AG10803 (cell line): Measurements from ENCODE around the gene MPP2.

Source experiments
- DNase-seq: peaks from one replicate; pipeline ENCODE4 v3.0.0; 2010; ENCODE audit warnings: low read depth
- H3K4me3 ChIP-seq: 2 replicates; pipeline ENCODE4 v1.5.1; 2011; ENCODE audit warnings: mild to moderate bottlenecking, low read length, control low read depth
- TF ChIP-seq, protein P1 (sequence below): conservative IDR thresholded peaks from 2 replicates; pipeline ENCODE4 v1.5.1; 2011; ENCODE audit warnings: mild to moderate bottlenecking, low read length, control low read depth, inconsistent platforms

MPP2 gene

GRCh38 chr17:43853546-43853945 is 53.8 kb downstream of the MPP2 start:
- H3K4me3 ChIP-seq: no peak overlapping the region
- no peak for DNase-seq
- TF ChIP-seq, protein P1, sequence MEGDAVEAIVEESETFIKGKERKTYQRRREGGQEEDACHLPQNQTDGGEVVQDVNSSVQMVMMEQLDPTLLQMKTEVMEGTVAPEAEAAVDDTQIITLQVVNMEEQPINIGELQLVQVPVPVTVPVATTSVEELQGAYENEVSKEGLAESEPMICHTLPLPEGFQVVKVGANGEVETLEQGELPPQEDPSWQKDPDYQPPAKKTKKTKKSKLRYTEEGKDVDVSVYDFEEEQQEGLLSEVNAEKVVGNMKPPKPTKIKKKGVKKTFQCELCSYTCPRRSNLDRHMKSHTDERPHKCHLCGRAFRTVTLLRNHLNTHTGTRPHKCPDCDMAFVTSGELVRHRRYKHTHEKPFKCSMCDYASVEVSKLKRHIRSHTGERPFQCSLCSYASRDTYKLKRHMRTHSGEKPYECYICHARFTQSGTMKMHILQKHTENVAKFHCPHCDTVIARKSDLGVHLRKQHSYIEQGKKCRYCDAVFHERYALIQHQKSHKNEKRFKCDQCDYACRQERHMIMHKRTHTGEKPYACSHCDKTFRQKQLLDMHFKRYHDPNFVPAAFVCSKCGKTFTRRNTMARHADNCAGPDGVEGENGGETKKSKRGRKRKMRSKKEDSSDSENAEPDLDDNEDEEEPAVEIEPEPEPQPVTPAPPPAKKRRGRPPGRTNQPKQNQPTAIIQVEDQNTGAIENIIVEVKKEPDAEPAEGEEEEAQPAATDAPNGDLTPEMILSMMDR: no peak

- TF ChIP-seq, protein P1: no peak
- no peak overlapping the region for H3K4me3 ChIP-seq
- DNase-seq: no peak
Observed at GRCh38 chr17:43852571-43852970, 54.8 kb downstream of the MPP2 start.

- TF ChIP-seq, protein P1: no peak
- no peak for DNase-seq
- no peak overlapping the region for H3K4me3 ChIP-seq
Observed at GRCh38 chr17:43849116-43849515, 58.2 kb downstream of the MPP2 start.

DNA sequence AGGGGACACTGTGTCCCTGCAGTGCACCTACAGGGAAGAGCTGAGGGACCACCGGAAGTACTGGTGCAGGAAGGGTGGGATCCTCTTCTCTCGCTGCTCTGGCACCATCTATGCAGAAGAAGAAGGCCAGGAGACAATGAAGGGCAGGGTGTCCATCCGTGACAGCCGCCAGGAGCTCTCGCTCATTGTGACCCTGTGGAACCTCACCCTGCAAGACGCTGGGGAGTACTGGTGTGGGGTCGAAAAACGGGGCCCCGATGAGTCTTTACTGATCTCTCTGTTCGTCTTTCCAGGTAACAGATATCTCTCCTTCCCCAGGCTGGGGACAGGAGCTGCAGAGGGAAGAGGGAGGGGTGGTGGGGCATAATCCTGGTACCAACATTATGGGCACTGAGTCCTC is 58.7 kb downstream of the MPP2 start:
- H3K4me3 ChIP-seq: no peak overlapping the region
- no peak for DNase-seq
- TF ChIP-seq, protein P1: no peak

DNA sequence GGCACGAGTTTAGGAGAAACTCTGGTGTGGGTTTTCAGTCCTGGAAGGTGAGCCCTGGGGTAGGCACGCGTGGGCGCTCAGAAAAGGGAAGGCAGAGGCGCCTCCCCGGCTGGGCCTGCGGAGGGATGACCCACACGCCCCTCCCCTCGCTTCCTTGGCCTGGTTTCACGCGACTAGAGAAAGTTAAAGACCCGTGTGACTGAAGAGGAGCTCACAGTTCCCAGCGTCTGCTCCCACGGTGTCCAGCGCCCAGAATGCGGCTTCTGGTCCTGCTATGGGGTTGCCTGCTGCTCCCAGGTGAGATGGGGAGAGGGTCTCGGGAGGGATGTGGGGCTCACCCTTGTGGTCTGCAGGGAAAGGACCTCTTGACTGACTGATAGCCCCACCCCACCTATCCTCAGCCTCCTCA is 60.4 kb downstream of the MPP2 start, which contains the start of gene CD300LG:
Gene CD300LG (plus strand): TSS at position 214 of the 409 bp plus-strand sequence. CDS start 41 bp downstream, at position 255.
- no peak for DNase-seq
- TF ChIP-seq, protein P1: no peak
- H3K4me3 ChIP-seq: no peak within 1 kb of the TSS

DNA sequence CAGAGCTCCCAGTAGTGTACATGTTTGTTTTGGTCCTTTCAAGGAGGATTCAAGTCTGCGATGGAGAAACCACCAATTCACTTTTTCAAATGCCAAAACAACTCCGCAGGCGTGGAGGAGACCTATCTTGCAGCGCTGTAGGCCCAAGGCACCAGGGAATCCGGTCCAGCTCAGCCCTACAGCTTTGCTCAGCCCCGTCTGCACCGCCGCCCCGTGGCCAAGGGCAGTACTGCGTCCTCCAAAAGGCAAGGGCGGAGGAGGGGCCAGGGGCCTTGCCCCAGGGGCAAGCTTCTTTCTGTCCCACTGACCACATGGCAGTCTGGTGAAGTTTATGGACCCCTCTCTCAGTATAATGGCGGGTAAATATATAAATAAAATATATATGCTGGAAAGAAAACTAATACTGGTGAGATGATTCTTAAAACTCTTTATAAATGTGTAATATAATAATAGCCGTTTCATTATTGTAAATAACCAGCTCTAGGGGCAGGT is 61.1 kb downstream of the MPP2 start:
- peak; percentile 70 for DNase-seq
- H3K4me3 ChIP-seq: no peak overlapping the region
- TF ChIP-seq, protein P1: peak; percentile 97

- no peak for DNase-seq
- TF ChIP-seq, protein P1: no peak
- no peak overlapping the region for H3K4me3 ChIP-seq
Observed at GRCh38 chr17:43845766-43846165, 61.6 kb downstream of the MPP2 start.
